ENCODE results near the gene ZIC2. TPM values are rescaled to one million over a fixed set of nuclear protein-coding genes. Genes with fewer than 3 reads are reported as not detected.
"Not testable (repeated sequence)": the region's sequence is repeated elsewhere in the genome, so short reads cannot be mapped to it uniquely, and the experiment has no call there.

The ZIC2 gene
- 0.10 TPM for total RNA-seq

GRCh38 chr13:99981735-99982035, at the start of gene ZIC2:
Gene ZIC2 (plus strand): TSS chr13:99981784. CDS start chr13:99982065, 281 bp downstream.
- no peak for DNase-seq

GRCh38 chr13:99932912-99933311, 48.7 kb upstream of the ZIC2 start:
- DNase-seq: no peak

- no peak for DNase-seq
These were observed 45.8 kb upstream of the ZIC2 start for GRCh38 chr13:99935772-99936171.

GRCh38 chr13:99938635-99939034, 42.9 kb upstream of the ZIC2 start:
- DNase-seq: no peak

GRCh38 chr13:99941086-99941485, 40.5 kb upstream of the ZIC2 start:
- DNase-seq: no peak

GRCh38 chr13:99941911-99942310, 39.7 kb upstream of the ZIC2 start:
- DNase-seq: no peak

GRCh38 chr13:99944102-99944501, 37.5 kb upstream of the ZIC2 start:
- DNase-seq: no peak

GRCh38 chr13:99944606-99945005, 37.0 kb upstream of the ZIC2 start:
- DNase-seq: no peak

GRCh38 chr13:99945515-99945914, 36.1 kb upstream of the ZIC2 start:
- not testable (repeated sequence) for DNase-seq

GRCh38 chr13:99947666-99948065, 33.9 kb upstream of the ZIC2 start:
- no peak for DNase-seq

GRCh38 chr13:99948411-99948810, 33.2 kb upstream of the ZIC2 start:
- no peak for DNase-seq

- no peak for DNase-seq
These were observed 32.5 kb upstream of the ZIC2 start for GRCh38 chr13:99948907-99949678.

GRCh38 chr13:99949679-99950413, 31.7 kb upstream of the ZIC2 start:
- no peak for DNase-seq

GRCh38 chr13:99951666-99952065, 29.9 kb upstream of the ZIC2 start:
- DNase-seq: not testable (repeated sequence)

GRCh38 chr13:99953138-99953755, 28.3 kb upstream of the ZIC2 start:
- no peak for DNase-seq

- no peak for DNase-seq
These were observed 26.4 kb upstream of the ZIC2 start for GRCh38 chr13:99955107-99955746.

- DNase-seq: no peak
These were observed 25.7 kb upstream of the ZIC2 start for GRCh38 chr13:99955747-99956472.

- no peak for DNase-seq
These were observed 24.9 kb upstream of the ZIC2 start for GRCh38 chr13:99956473-99957349.

- DNase-seq: no peak
These were observed 23.0 kb upstream of the ZIC2 start for GRCh38 chr13:99958406-99959126.

- no peak for DNase-seq
These were observed 22.5 kb upstream of the ZIC2 start for GRCh38 chr13:99959127-99959539.

Measured in skin of body (tissue), 2 donors.